Peyer's patch (tissue), 4 donors: ENCODE results near the gene CHAC1.
"Not testable (repeated sequence)": the region's sequence is repeated elsewhere in the genome, so short reads cannot be mapped to it uniquely, and the experiment has no call there.

ENCODE experiments used
- POLR2A ChIP-seq, 2 donors: fragments of 450-650 bp; IDR thresholded peaks; one replicate each; pipeline ENCODE4 v1.5.1; 2017; ENCODE audit warnings: antibody characterized with exemption in 2 of 2, mild to moderate bottlenecking in 2 of 2, moderate library complexity in 2 of 2
- TF ChIP-seq, protein P1 (sequence below), 6 experiments: fragments of 450-650 bp in 4 of 6; fragments of 200-600 bp in 2 of 6; sonication (generic) in 1 of 6; IDR thresholded peaks; one replicate each; pipeline ENCODE4 v1.5.1; 2017 to 2019; ENCODE audit warnings: antibody characterized with exemption in 6 of 6, mild to moderate bottlenecking in 3 of 6, moderate library complexity in 1 of 6

- not testable (repeated sequence) for TF ChIP-seq POLR2A (IDR thresholded peaks at IDR 0.05)
- TF ChIP-seq, protein P1, sequence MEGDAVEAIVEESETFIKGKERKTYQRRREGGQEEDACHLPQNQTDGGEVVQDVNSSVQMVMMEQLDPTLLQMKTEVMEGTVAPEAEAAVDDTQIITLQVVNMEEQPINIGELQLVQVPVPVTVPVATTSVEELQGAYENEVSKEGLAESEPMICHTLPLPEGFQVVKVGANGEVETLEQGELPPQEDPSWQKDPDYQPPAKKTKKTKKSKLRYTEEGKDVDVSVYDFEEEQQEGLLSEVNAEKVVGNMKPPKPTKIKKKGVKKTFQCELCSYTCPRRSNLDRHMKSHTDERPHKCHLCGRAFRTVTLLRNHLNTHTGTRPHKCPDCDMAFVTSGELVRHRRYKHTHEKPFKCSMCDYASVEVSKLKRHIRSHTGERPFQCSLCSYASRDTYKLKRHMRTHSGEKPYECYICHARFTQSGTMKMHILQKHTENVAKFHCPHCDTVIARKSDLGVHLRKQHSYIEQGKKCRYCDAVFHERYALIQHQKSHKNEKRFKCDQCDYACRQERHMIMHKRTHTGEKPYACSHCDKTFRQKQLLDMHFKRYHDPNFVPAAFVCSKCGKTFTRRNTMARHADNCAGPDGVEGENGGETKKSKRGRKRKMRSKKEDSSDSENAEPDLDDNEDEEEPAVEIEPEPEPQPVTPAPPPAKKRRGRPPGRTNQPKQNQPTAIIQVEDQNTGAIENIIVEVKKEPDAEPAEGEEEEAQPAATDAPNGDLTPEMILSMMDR (IDR thresholded peaks at IDR 0.05), result not testable (repeated sequence)
These were observed 8.5 kb downstream of the CHAC1 start for GRCh38 chr15:40961740-40962139.
